Measurements from ENCODE around the gene PPP6R2.
"Not testable (repeated sequence)": the region's sequence is repeated elsewhere in the genome, so short reads cannot be mapped to it uniquely, and the experiment has no call there.

PPP6R2 gene

DNA sequence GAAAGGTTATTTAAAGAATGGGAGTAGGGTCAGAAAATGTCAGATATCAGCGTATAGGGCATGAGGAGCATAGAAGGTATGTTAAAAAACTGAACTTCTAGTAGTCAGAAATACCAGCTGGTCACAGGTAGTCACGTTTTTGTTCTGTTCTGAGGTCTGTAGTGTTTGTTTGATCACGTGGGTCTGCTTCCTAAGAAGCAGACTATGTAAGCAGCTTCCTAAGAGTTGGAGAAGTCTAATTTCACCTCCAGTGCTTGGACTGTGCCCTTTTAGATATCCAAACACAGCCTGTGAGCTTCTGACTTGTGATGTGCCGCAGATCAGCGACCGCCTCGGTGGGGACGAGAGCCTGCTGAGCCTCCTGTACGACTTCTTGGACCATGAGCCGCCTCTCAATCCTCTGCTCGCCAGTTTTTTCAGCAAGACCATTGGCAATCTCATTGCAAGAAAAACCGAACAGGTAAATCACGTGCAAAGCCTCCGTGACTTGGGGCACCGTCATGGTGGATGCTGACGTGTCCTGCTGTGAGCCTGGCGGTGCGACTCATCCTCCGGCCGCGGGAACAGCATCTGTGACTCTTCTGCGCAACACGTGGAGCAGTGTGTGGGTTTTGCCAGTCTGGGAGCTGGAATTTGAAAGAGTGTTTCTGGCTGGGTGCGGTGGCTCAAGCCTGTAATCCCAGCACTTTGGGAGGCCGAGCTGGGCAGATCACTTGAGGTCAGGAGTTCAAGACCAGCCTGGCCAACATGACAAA, 63.5 kb downstream of the PPP6R2 start:
- TF ChIP-seq CTCF (IDR thresholded peaks at IDR 0.05; ENCODE audit: insufficient read depth, missing control alignments), result no peak
- DNase-seq (ENCODE audit: insufficient read length, low spot score) (no peak), FAIRE-seq (no peak)

DNA sequence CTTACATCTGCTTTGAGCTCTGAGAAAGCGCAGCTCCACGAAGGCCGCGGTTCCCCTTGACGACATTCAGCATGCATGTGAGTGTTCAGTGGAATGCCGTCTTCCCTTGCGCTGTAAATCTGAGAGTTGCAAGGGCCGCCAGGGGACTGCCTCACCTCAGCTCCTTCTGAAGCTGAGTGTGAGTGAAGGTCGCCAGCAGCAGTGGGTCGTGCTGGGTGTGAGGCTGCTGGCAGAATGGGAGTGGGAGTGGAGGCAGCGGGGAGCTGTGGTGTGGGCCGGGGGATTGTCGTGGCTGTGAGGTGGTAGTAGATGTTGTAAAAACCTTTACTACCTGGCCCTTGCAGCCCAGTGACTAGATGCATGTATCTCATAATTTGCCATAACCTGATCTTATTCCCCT, 65.2 kb downstream of the PPP6R2 start:
- TF ChIP-seq CTCF (IDR thresholded peaks at IDR 0.05; ENCODE audit: insufficient read depth, missing control alignments), result no peak
- FAIRE-seq, result no peak
- no peak for DNase-seq (ENCODE audit: insufficient read length, low spot score)

GRCh38 chr22:50408954-50409353, 65.8 kb downstream of the PPP6R2 start:
- DNase-seq (ENCODE audit: insufficient read length, low spot score); FAIRE-seq: not testable (repeated sequence)

DNA sequence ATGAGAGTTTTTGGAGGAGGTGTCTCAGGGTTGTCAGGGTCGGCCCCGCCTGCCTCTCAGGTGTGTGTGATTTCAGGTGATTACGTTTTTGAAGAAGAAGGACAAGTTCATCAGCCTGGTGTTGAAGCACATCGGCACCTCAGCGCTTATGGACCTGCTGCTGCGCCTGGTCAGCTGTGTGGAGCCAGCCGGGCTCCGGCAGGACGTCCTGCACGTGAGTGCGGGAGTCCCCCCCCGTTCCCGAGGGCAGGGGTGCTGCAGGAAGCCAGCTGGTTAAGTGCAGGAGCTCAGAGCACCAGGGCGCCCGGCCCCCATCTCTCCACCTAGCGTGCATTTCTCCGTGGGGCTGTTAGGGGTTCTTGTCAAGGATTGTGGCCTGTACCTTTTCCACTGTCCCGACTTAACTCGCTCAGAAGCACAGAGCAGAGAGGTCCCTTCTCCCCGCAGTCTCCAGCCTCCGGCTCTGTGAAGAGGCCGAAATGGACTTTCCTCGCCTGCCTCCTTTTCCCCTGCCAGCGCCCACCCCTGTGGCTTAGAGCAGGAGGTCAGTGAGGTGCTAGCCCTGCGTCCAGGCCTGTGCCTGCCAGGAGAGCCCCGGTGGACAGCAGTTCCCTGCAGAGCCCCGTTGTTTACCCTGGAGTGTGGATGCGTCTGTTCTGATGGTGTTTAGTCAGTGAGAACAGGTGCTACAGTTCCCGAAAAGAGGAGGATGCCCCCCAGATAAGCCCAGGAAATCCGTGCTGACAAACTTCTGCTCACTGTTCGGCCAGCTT, 71.5 kb downstream of the PPP6R2 start:
- TF ChIP-seq CTCF (IDR thresholded peaks at IDR 0.05; ENCODE audit: insufficient read depth, missing control alignments), result no peak
- DNase-seq (ENCODE audit: insufficient read length, low spot score) (no peak), FAIRE-seq (no peak)

DNA sequence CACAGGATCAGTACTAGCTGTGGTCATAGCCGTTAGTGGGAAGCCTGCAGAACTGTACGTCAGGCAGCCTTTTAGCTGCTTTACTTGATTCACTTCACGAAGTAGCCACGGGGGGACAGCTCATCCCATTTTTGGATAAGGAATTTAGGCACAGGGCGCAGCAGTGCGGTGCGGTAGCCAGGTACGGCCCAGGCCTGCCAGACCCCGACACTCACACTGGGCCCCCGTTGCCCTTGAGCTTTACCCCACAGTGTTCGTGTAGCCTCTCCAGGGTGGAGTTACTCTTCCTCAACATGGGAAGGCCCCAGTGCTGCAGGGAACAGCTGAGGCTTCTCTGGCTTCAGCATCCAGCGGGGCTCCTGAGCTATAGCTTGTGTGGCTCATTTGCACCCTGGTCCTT, 72.3 kb downstream of the PPP6R2 start:
- FAIRE-seq (no peak), DNase-seq (ENCODE audit: insufficient read length, low spot score) (no peak)
- TF ChIP-seq CTCF (IDR thresholded peaks at IDR 0.05; ENCODE audit: insufficient read depth, missing control alignments), result no peak

DNA sequence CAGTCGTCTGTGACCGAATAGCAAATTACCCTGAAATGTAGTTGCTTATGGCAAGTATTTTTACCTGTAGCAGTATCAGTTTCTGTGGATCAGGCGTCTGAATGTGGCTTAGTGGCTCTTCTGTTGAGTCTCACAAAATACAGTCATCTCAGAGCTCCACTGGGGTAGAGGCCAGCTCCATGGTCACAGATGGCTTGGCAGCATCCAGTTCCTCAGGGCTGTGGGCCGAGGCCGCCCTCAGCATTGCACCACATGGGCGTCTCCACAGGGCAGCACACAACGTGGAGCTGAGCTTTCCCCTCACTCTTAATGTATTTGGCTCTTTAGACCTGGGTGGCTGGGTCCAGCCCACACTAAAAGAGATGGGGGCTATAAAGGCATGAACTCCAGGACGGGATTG, 73.9 kb downstream of the PPP6R2 start:
- FAIRE-seq (no peak), DNase-seq (ENCODE audit: insufficient read length, low spot score) (no peak)
- TF ChIP-seq CTCF (IDR thresholded peaks at IDR 0.05; ENCODE audit: insufficient read depth, missing control alignments), result no peak

DNA sequence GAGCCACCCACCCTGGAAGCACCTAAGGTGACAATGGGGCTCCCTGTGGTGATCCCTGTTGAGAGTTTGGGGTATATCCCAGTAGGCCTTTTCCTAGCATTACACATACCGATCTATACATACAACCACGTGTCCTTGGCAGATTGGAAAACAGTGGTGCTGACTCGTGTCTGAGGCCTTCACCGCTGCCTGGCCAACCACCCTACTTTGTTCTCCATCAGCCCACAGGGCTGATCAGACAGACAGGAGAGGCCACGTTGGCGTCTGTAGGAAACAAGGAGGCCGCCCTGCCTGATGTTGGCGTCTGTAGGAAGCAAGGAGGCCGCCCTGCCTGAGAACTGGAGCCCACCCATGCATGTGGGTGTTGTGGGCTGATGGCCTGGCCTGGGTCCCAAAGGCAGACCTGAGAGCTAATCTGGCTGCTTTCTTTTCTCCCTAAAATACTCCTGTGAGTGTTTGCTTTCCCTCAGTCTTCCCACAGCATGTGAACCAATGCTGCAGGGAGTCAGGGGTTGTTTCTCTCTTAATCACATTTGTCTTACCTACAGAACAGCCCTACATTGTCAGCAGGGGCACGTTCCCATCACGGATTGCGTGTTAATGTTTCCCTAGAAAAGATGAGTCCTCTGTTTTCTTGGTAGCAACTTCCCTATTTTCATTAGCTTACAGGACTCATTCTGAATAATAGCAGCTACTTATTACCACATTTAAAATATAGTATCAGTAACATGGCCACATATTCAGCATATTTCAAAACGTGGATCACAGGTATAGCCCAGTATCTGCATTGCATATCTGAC, 74.5 kb downstream of the PPP6R2 start:
- no peak for TF ChIP-seq CTCF (IDR thresholded peaks at IDR 0.05; ENCODE audit: insufficient read depth, missing control alignments)
- FAIRE-seq, result no peak
- DNase-seq (ENCODE audit: insufficient read length, low spot score), result no peak

Measured in D721Med (cell line).